Left ventricle myocardium inferior (tissue), 1 donor: Measurements from ENCODE around the gene ZNF586. TPM values are rescaled to one million over a fixed set of nuclear protein-coding genes. Genes with fewer than 3 reads are reported as not detected.

Source experiments
- DNase-seq: peaks from one replicate; pipeline ENCODE4 v3.0.0-alpha.2; 2020
- H3K27ac ChIP-seq: fragments of 200-600 bp; replicated peaks from 2 replicates; pipeline ENCODE4 v1.8.0; 2021
- H3K27me3 ChIP-seq: fragments of 200-600 bp; 2 replicates; pipeline ENCODE4 v1.8.0; 2021; ENCODE audit warnings: low read depth
- H3K36me3 ChIP-seq: fragments of 200-600 bp; 2 replicates; pipeline ENCODE4 v1.8.0; 2021
- H3K4me1 ChIP-seq: fragments of 200-600 bp; 2 replicates; pipeline ENCODE4 v1.8.0; 2021
- H3K4me3 ChIP-seq: fragments of 200-600 bp; 2 replicates; pipeline ENCODE4 v1.8.0; 2021; ENCODE audit warnings: mild to moderate bottlenecking, moderate library complexity
- H3K9me3 ChIP-seq: fragments of 200-600 bp; replicated peaks from 2 replicates; pipeline ENCODE4 v1.8.0; 2021
- CTCF ChIP-seq: fragments of 200-600 bp; IDR thresholded peaks from 2 replicates; pipeline ENCODE4 v1.8.0; 2021; ENCODE audit warnings: antibody characterized with exemption, mild to moderate bottlenecking, borderline replicate concordance
- intact Hi-C: fragments of 100-400 bp; cut with micrococcal nuclease; formaldehyde crosslinking; loops from one replicate; pipeline ENCODE4 v1.11.0; 2022
- total RNA-seq: library from RNA; stranded (reverse); fragmentation: NEBNext Ultra II Directional; extraction: Animal tissue kit (Norgen Biotek cat#: 25700); gene quantifications from one replicate; pipeline ENCODE4 v1.2.1, GENCODE V29; 2021
- donor health status: DM: no; HTN: yes; CAD: no; lungs with severe emphysema.

ZNF586 gene
- total RNA-seq, 1 donor from 2014 or later, result 12.0 TPM

- no peak for TF ChIP-seq CTCF
- DNase-seq, result peak; percentile 78
- H3K4me3 ChIP-seq, result peak within 1 kb of the TSS; percentile 90
- intact Hi-C loops, result no loop called here
- H3K4me1 ChIP-seq, result peaks cover 44% of the 10 kb centered on the region
- H3K27ac ChIP-seq, result peak within 1 kb of the TSS; percentile 91
- no peaks in the 10 kb centered on the region for H3K27me3 ChIP-seq
- peaks cover 40% of the 10 kb centered on the region for H3K9me3 ChIP-seq
- peaks cover 40% of the 10 kb centered on the region for H3K36me3 ChIP-seq
Observed at GRCh38 chr19:57746580-57747471, 22.6 kb upstream of the ZNF586 start, which contains the start of gene ZNF776. Gene ZNF776 (plus strand): TSS chr19:57746815. CDS start chr19:57747059, 244 bp downstream.

GRCh38 chr19:57747472-57747807 lies 22.0 kb upstream of the ZNF586 start:
- intact Hi-C loops, result no loop called here
- Histone ChIP-seq H3K36me3 (peaks cover 46% of the 10 kb centered on the region), H3K27me3 (no peaks in the 10 kb centered on the region), H3K4me3 (peak overlapping the region; percentile 90), H3K9me3 (peaks cover 46% of the 10 kb centered on the region), H3K27ac (peak overlapping the region; percentile 91), H3K4me1 (peaks cover 44% of the 10 kb centered on the region)
- DNase-seq, result no peak
- TF ChIP-seq CTCF, result no peak

GRCh38 chr19:57748029-57748428 lies 21.4 kb upstream of the ZNF586 start:
- no peaks in the 10 kb centered on the region for H3K27me3 ChIP-seq
- no peak for DNase-seq
- H3K4me1 ChIP-seq, result peaks cover 44% of the 10 kb centered on the region
- TF ChIP-seq CTCF, result no peak
- peaks cover 52% of the 10 kb centered on the region for H3K36me3 ChIP-seq
- intact Hi-C loops, result no loop called here
- H3K9me3 ChIP-seq, result peaks cover 52% of the 10 kb centered on the region
- H3K27ac ChIP-seq, result no peak overlapping the region
- H3K4me3 ChIP-seq, result peak overlapping the region; percentile 90

- Histone ChIP-seq H3K27me3 (no peaks in the 10 kb centered on the region), H3K9me3 (peaks cover 97% of the 10 kb centered on the region), H3K27ac (no peak overlapping the region), H3K36me3 (peaks cover 100% of the 10 kb centered on the region), H3K4me3 (no peak overlapping the region), H3K4me1 (peaks cover 19% of the 10 kb centered on the region)
- no peak for DNase-seq
- intact Hi-C loops, result no loop called here
- no peak for TF ChIP-seq CTCF
Observed at GRCh38 chr19:57754091-57754673, 15.3 kb upstream of the ZNF586 start.

- H3K9me3 ChIP-seq, result peaks cover 90% of the 10 kb centered on the region
Observed at GRCh38 chr19:57755031-57755430, 14.4 kb upstream of the ZNF586 start.

More at GRCh38 chr19:57755031-57755430, 14.4 kb upstream of the ZNF586 start:
- intact Hi-C loops, result no loop called here
- no peak for DNase-seq
- Histone ChIP-seq H3K4me3 (no peak overlapping the region), H3K27me3 (no peaks in the 10 kb centered on the region), H3K4me1 (peaks cover 10% of the 10 kb centered on the region), H3K27ac (no peak overlapping the region), H3K36me3 (peaks cover 100% of the 10 kb centered on the region)
- no peak for TF ChIP-seq CTCF
